HG03571 (cell line): ENCODE results near the gene GOSR2.
"Not testable (repeated sequence)": the region's sequence is repeated elsewhere in the genome, so short reads cannot be mapped to it uniquely, and the experiment has no call there.

Source experiments
- ATAC-seq: cut with Tn5 transposase; IDR thresholded peaks from one replicate; pipeline ENCODE4 v1.9.1; 2021; ENCODE audit not compliant: unreplicated experiment

The GOSR2 gene

DNA sequence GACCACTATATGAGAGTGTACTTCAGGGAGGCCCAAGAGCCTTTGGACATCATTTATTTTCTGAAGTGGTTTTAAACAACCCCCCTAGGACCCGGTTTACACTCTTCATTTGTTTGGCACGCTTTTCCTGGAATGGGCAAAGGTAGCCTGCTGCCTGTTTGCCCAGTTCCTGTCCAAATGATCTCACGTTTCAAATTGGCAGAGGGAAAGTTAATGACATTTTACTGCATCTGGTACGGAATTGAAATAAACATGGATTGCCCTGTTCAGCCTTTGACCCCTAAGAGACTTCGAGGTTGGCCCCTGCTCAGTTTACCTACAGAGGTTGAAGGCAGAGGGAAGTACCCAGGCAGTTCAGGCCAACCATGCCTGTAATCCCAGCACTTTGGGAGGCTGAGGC, 61.9 kb downstream of the GOSR2 start:
- ATAC-seq, result no peak

DNA sequence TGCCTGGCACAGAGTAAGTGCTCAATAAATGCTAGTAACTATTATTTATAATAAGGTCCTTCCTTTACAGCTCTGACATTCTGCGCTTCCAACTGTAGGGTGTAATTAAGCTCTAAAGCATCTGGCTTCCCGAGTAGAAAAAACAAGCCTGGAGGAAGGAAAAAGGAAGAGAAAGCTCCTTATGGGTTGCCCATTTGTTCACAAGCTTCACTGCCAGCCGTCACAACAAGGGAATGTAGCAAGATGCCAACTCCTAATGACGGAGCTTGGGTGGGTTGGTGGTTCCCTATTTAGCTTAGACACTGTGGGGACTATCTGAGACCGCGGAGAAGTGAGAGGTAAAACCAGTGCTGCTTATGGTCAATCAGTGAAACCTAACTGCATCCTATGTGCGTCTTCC, 63.4 kb downstream of the GOSR2 start:
- no peak for ATAC-seq

DNA sequence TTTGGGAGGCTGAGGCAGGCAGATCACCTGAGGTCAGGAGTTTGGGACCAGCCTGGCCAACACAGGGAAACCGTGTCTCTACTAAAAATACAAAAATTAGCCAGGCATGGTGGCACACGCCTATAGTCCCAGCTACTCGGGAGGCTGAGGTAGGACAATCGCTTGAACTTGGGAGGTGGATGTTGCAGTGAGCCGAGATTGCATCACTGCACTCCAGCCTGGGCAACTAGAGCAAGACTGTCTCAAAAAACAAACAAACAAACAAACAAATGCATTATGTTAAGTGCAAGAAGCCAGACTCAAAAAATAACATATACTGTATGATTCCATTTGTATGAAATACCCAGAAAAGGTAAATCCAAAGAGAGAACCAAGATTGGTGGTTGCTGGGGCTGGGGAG, 65.0 kb downstream of the GOSR2 start:
- ATAC-seq, result not testable (repeated sequence)

DNA sequence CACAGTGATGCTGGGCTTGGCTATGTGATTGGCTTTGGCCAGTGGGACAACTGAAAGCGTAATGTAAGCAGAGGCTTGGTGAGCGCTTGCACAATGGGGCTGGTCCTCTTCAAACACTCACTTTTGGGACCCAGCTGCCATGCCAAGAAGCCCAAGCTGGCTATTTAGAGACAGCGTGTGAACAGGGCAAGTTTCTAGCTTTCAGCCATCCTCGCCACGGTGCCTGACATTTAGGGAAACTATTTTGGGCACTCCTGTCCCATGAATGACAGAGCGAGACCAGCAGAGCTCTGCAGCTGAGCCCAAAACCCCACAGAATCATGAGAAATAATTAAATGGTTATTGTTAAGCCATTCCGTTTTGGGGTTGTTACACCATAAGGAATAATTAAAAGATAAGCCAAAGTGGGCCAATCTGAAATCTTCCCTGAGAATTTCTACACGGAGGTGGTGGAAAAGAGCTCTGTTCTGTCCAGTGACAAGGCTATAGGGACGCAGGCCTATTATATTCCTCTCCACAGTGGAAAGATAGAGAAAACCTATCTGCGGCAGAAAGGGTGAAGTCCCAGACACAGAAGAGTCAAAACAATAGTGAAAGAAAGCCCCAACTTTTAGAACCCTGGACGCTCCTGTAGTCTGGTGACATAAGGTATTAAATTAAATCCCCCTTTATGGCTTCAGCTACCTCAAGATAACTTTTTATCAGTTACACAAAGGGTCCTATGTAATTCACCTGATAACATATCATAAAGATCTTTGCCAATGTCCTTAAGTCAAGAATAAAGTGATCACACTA, 66.9 kb downstream of the GOSR2 start:
- no peak for ATAC-seq

DNA sequence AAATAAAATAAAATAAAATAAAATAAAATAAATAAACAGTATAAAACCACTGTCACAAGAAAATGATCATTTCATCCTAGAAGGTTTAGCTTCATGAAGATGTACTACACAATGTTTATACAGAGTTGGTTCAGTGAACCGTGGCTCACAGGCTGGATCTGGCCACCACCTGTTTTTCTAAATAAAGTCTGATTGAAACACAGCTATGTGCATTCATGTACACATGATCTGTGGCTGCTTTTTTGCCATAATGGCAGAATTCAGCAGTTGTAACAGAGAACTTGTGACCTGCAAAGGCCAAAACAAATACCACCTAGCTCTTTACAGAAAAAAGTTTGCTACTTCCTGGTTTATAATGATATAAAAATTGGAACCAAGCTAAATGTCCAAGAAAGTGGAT, 68.7 kb downstream of the GOSR2 start:
- no peak for ATAC-seq
